Loucy (cell line): Measurements from ENCODE around the gene HTR5A.

Experiments used
- EZH2phosphoT487 ChIP-seq: fragments of 200-600 bp; IDR thresholded peaks from 2 replicates; pipeline ENCODE4 v1.6.1; 2018; ENCODE audit warnings: antibody characterized with exemption, mild to moderate bottlenecking, moderate library complexity, borderline replicate concordance
- TF ChIP-seq, protein P1 (sequence below): fragments of 200-600 bp; sonication (generic); conservative IDR thresholded peaks from 2 replicates; pipeline ENCODE4 v1.5.1; 2014; ENCODE audit warnings: mild to moderate bottlenecking, antibody characterized with exemption, low read length

DNA sequence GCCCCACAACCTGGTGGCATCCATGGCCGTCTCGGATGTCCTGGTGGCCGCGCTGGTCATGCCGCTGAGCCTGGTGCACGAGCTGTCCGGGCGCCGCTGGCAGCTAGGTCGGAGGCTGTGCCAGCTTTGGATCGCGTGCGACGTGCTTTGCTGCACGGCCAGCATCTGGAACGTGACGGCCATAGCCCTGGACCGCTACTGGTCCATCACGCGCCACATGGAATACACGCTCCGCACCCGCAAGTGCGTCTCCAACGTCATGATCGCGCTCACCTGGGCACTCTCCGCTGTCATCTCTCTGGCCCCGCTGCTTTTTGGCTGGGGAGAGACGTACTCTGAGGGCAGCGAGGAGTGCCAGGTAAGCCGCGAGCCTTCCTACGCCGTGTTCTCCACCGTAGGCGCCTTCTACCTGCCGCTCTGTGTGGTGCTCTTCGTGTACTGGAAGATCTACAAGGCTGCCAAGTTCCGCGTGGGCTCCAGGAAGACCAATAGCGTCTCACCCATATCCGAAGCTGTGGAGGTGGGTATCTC is 1.1 kb downstream of the HTR5A start:
- TF ChIP-seq, protein P1, sequence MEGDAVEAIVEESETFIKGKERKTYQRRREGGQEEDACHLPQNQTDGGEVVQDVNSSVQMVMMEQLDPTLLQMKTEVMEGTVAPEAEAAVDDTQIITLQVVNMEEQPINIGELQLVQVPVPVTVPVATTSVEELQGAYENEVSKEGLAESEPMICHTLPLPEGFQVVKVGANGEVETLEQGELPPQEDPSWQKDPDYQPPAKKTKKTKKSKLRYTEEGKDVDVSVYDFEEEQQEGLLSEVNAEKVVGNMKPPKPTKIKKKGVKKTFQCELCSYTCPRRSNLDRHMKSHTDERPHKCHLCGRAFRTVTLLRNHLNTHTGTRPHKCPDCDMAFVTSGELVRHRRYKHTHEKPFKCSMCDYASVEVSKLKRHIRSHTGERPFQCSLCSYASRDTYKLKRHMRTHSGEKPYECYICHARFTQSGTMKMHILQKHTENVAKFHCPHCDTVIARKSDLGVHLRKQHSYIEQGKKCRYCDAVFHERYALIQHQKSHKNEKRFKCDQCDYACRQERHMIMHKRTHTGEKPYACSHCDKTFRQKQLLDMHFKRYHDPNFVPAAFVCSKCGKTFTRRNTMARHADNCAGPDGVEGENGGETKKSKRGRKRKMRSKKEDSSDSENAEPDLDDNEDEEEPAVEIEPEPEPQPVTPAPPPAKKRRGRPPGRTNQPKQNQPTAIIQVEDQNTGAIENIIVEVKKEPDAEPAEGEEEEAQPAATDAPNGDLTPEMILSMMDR: no peak
- TF ChIP-seq EZH2phosphoT487: no peak
